HG03280 (cell line): ENCODE measurements around the gene HLA-DQB1.
"Not testable (repeated sequence)": the region's sequence is repeated elsewhere in the genome, so short reads cannot be mapped to it uniquely, and the experiment has no call there.

ENCODE experiments used
- ATAC-seq: cut with Tn5 transposase; IDR thresholded peaks from one replicate; pipeline ENCODE4 v1.9.1; 2021; ENCODE audit warnings: mild to moderate bottlenecking, moderate library complexity; ENCODE audit not compliant: unreplicated experiment

HLA-DQB1 gene

GRCh38 chr6:32666420-32667300 lies at the start of gene HLA-DQB1:
Gene HLA-DQB1 (minus strand): TSS chr6:32666657. CDS start chr6:32666607, 50 bp downstream.
- peak; percentile 41 for ATAC-seq

- no peak for ATAC-seq
Measured at GRCh38 chr6:32713241-32713640, 46.8 kb upstream of the HLA-DQB1 start.

GRCh38 chr6:32709625-32710024 lies 43.2 kb upstream of the HLA-DQB1 start:
- ATAC-seq, result no peak

- not testable (repeated sequence) for ATAC-seq
Measured at GRCh38 chr6:32705164-32705563, 38.7 kb upstream of the HLA-DQB1 start.

- no peak for ATAC-seq
Measured at GRCh38 chr6:32703347-32703746, 36.9 kb upstream of the HLA-DQB1 start.

- no peak for ATAC-seq
Measured at GRCh38 chr6:32700391-32701040, 34.1 kb upstream of the HLA-DQB1 start.

GRCh38 chr6:32697031-32697430 lies 30.6 kb upstream of the HLA-DQB1 start:
- no peak for ATAC-seq

- no peak for ATAC-seq
Measured at GRCh38 chr6:32692019-32692418, 25.6 kb upstream of the HLA-DQB1 start.

GRCh38 chr6:32689531-32690501 lies 23.4 kb upstream of the HLA-DQB1 start:
- no peak for ATAC-seq

GRCh38 chr6:32685603-32686002 lies 19.1 kb upstream of the HLA-DQB1 start:
- ATAC-seq, result peak; percentile 89

GRCh38 chr6:32684246-32684645 lies 17.8 kb upstream of the HLA-DQB1 start:
- no peak for ATAC-seq

GRCh38 chr6:32680055-32680454 lies 13.6 kb upstream of the HLA-DQB1 start:
- ATAC-seq, result no peak

GRCh38 chr6:32679492-32679891 lies 13.0 kb upstream of the HLA-DQB1 start:
- no peak for ATAC-seq

- not testable (repeated sequence) for ATAC-seq
Measured at GRCh38 chr6:32674123-32674522, 7.7 kb upstream of the HLA-DQB1 start.

GRCh38 chr6:32671908-32672307 lies 5.5 kb upstream of the HLA-DQB1 start:
- not testable (repeated sequence) for ATAC-seq

GRCh38 chr6:32669893-32670292 lies 3.4 kb upstream of the HLA-DQB1 start:
- ATAC-seq, result no peak

- ATAC-seq, result no peak
Measured at GRCh38 chr6:32669240-32669639, 2.8 kb upstream of the HLA-DQB1 start.

GRCh38 chr6:32668226-32668747 lies 1.8 kb upstream of the HLA-DQB1 start:
- peak; percentile 63 for ATAC-seq

GRCh38 chr6:32665661-32666060 lies 796 bp downstream of the HLA-DQB1 start:
- ATAC-seq, result no peak

- ATAC-seq, result peak; percentile 46
Measured at GRCh38 chr6:32664827-32665362, 1.6 kb downstream of the HLA-DQB1 start.
